Lung (tissue), 12 donors: ENCODE measurements around the gene VSIG10L2. TPM values are rescaled to one million over a fixed set of nuclear protein-coding genes. Genes with fewer than 3 reads are reported as not detected.

Experiments used
- ATAC-seq: fragments of 200-7000 bp; cut with Tn5 transposase; one replicate; pipeline ENCODE4 v1.9.1; 2020; ENCODE audit warnings: moderate number of reproducible peaks; ENCODE audit not compliant: insufficient read depth, low FRiP score
- DNase-seq, 3 donors: peaks; one replicate each; pipeline ENCODE4 v3.0.0-alpha.2; 2013 to 2017
- H3K27ac ChIP-seq, 2 donors: one replicate each; pipeline ENCODE4 v1.5.1; 2013; ENCODE audit warnings: mild to moderate bottlenecking in 2 of 2, moderate library complexity in 2 of 2, control low read depth in 1 of 2, inconsistent platforms in 1 of 2, low read depth in 1 of 2, low read length in 1 of 2
- H3K27me3 ChIP-seq, 3 donors: one replicate each; pipeline ENCODE4 v1.5.1; 2013; ENCODE audit warnings: low read length in 2 of 3; ENCODE audit not compliant: control insufficient read depth in 3 of 3, insufficient read depth in 3 of 3
- H3K36me3 ChIP-seq, 4 donors: one replicate each; pipeline ENCODE4 v1.5.1; 2013; ENCODE audit warnings: low read length in 4 of 4, mild to moderate bottlenecking in 1 of 4, moderate library complexity in 1 of 4; ENCODE audit not compliant: control insufficient read depth in 4 of 4, insufficient read depth in 4 of 4
- H3K4me1 ChIP-seq, 5 donors: one replicate each; pipeline ENCODE4 v1.5.1; 2013; ENCODE audit warnings: low read length in 5 of 5, mild to moderate bottlenecking in 2 of 5, moderate library complexity in 1 of 5; ENCODE audit not compliant: control insufficient read depth in 5 of 5, insufficient read depth in 5 of 5
- H3K4me3 ChIP-seq: one replicate; pipeline ENCODE4 v1.5.1; 2013; ENCODE audit warnings: mild to moderate bottlenecking, control low read depth, moderate library complexity
- H3K9ac ChIP-seq, 2 donors: one replicate each; pipeline ENCODE4 v1.5.1; 2013; ENCODE audit warnings: low read length in 2 of 2, control low read depth in 1 of 2; ENCODE audit not compliant: insufficient read depth in 1 of 2
- H3K9me3 ChIP-seq, 4 donors: one replicate each; pipeline ENCODE4 v1.5.1; 2013; ENCODE audit warnings: low read length in 3 of 4, mild to moderate bottlenecking in 1 of 4, moderate library complexity in 1 of 4; ENCODE audit not compliant: control insufficient read depth in 4 of 4, insufficient read depth in 3 of 4
- WGBS, 2 donors: extraction: QIAGEN DNeasy Blood & Tissue Kit; methylation state at CpG; one replicate each; pipeline ENCODE4 v1.1.7; 2013; 5-methylcytosine and 5-hydroxymethylcytosine counted together
- polyA plus RNA-seq, 2 donors: library from polyadenylated mRNA; stranded (reverse); fragments of 200-250 nt; gene quantifications; one replicate each; pipeline ENCODE4 v1.2.1, GENCODE V29; 2013
- total RNA-seq, 2 donors: library from RNA; depleted of rRNA in 1 of 2; stranded (reverse); fragments of >200 nt in 1 of 2; gene quantifications; one replicate each; pipeline ENCODE4 v1.2.1, GENCODE V29; 2014 to 2021
- TF ChIP-seq, protein P1 (sequence below): IDR thresholded peaks from 2 replicates; pipeline ENCODE4 v1.5.1; 2012; ENCODE audit warnings: mild to moderate bottlenecking; ENCODE audit errors: control extremely low read depth, extremely low read depth
- donor health status: control.
- donor health status: control.
- donor health status: Bipolar disorder and iron deficiency.
- donor health status: healthy.
- donor health status: DM: yes; HTN: yes; CAD: no.

Gene VSIG10L2
- total and polyA plus RNA-seq, 4 donors, result 0.18 to 0.43 (median 0.30) TPM

- H3K27me3 ChIP-seq, result no peaks in the 10 kb centered on the region
- no peak for ATAC-seq
- TF ChIP-seq, protein P1, sequence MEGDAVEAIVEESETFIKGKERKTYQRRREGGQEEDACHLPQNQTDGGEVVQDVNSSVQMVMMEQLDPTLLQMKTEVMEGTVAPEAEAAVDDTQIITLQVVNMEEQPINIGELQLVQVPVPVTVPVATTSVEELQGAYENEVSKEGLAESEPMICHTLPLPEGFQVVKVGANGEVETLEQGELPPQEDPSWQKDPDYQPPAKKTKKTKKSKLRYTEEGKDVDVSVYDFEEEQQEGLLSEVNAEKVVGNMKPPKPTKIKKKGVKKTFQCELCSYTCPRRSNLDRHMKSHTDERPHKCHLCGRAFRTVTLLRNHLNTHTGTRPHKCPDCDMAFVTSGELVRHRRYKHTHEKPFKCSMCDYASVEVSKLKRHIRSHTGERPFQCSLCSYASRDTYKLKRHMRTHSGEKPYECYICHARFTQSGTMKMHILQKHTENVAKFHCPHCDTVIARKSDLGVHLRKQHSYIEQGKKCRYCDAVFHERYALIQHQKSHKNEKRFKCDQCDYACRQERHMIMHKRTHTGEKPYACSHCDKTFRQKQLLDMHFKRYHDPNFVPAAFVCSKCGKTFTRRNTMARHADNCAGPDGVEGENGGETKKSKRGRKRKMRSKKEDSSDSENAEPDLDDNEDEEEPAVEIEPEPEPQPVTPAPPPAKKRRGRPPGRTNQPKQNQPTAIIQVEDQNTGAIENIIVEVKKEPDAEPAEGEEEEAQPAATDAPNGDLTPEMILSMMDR, result no peak
- no peak overlapping the region for H3K9ac ChIP-seq
- H3K4me3 ChIP-seq, result no peak overlapping the region
- no peak overlapping the region for H3K27ac ChIP-seq
- H3K4me1 ChIP-seq, result no peaks in the 10 kb centered on the region
- H3K36me3 ChIP-seq, result peaks cover 0 to 3% (median 0%) of the 10 kb centered on the region in 4 donors
- 95 to 97% methylated on average over 6 of the region's 6 CpGs for WGBS, 2 donors
- DNase-seq, result no peak
- peaks cover 0 to 7% (median 2%) of the 10 kb centered on the region in 4 donors for H3K9me3 ChIP-seq
Measured at GRCh38 chr11:125959511-125959910, 13.7 kb downstream of the VSIG10L2 start.

DNA sequence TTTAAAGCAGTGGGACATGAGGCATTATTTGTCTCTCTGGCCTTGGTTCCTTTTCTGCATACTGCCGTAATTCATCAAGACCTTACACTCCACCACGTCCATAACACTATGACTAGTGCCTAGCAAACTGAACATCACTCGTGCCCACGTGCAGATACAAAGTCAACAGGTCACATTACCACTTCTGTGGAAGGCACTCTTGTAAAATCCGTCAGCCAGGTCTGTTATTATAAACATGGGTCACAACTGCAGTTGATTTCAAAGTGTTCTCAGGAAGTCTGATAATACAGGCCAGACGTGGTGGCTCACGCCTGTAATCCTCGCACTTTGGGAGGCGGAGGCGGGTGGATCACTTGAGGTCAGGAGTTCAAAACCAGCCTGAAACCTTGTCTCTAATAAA lies 14.1 kb downstream of the VSIG10L2 start:
- Histone ChIP-seq H3K9ac (no peak overlapping the region), H3K9me3 (peaks cover 0 to 7% (median 2%) of the 10 kb centered on the region in 4 donors), H3K27ac (no peak overlapping the region), H3K4me3 (no peak overlapping the region), H3K36me3 (peaks cover 0 to 3% (median 0%) of the 10 kb centered on the region in 4 donors), H3K27me3 (no peaks in the 10 kb centered on the region), H3K4me1 (no peaks in the 10 kb centered on the region)
- TF ChIP-seq, protein P1, result no peak
- ATAC-seq (no peak), DNase-seq (no peak)
- WGBS, 2 donors, result 83 to 88% methylated on average over 10 of the region's 10 CpGs

GRCh38 chr11:125960771-125961170 lies 14.9 kb downstream of the VSIG10L2 start:
- 84 to 89% methylated on average over 6 of the region's 6 CpGs for WGBS, 2 donors
- Histone ChIP-seq H3K9me3 (peaks cover 0 to 7% (median 2%) of the 10 kb centered on the region in 4 donors), H3K4me3 (no peak overlapping the region), H3K27me3 (no peaks in the 10 kb centered on the region), H3K9ac (no peak overlapping the region), H3K4me1 (no peaks in the 10 kb centered on the region), H3K27ac (no peak overlapping the region), H3K36me3 (peaks cover 0 to 3% (median 0%) of the 10 kb centered on the region in 4 donors)
- ATAC-seq, result no peak
- TF ChIP-seq, protein P1, result no peak
- no peak for DNase-seq

DNA sequence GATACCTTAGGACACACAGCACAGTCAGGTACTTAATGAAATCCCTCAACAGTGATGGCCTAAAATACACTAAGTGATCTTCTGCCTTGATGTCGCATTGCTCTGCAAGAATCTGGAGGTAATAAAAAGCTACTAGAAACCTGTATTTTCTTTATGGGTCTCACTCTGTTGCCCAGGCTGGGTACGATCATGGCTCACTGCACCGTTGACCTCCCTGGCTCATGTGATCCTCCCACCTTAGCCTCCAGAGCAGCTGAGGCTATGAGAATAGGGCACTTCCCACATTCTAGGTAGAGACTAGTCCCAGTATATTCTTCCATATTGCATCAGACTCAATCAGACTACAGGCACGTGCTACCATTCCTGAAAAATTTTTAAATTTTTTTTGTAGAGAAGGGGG lies 21.7 kb downstream of the VSIG10L2 start:
- Histone ChIP-seq H3K4me3 (no peak overlapping the region), H3K4me1 (peaks cover 0 to 19% (median 5%) of the 10 kb centered on the region in 5 donors)

More for the DNA sequence above, 21.7 kb downstream of the VSIG10L2 start:
- 92 to 94% methylated on average over 4 of the region's 4 CpGs for WGBS, 2 donors
- H3K27me3 ChIP-seq, result no peaks in the 10 kb centered on the region
- DNase-seq (no peak), ATAC-seq (no peak)
- no peak overlapping the region for H3K9ac ChIP-seq
- no peaks in the 10 kb centered on the region for H3K36me3 ChIP-seq
- no peak overlapping the region for H3K27ac ChIP-seq
- peaks cover 0 to 2% (median 1%) of the 10 kb centered on the region in 4 donors for H3K9me3 ChIP-seq
- TF ChIP-seq, protein P1, result no peak
